ENCODE results near the gene MRPS27.

GRCh38 chr5:72237415-72237814 is 82.6 kb downstream of the MRPS27 start:
- TF ChIP-seq, protein P1, sequence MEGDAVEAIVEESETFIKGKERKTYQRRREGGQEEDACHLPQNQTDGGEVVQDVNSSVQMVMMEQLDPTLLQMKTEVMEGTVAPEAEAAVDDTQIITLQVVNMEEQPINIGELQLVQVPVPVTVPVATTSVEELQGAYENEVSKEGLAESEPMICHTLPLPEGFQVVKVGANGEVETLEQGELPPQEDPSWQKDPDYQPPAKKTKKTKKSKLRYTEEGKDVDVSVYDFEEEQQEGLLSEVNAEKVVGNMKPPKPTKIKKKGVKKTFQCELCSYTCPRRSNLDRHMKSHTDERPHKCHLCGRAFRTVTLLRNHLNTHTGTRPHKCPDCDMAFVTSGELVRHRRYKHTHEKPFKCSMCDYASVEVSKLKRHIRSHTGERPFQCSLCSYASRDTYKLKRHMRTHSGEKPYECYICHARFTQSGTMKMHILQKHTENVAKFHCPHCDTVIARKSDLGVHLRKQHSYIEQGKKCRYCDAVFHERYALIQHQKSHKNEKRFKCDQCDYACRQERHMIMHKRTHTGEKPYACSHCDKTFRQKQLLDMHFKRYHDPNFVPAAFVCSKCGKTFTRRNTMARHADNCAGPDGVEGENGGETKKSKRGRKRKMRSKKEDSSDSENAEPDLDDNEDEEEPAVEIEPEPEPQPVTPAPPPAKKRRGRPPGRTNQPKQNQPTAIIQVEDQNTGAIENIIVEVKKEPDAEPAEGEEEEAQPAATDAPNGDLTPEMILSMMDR (conservative IDR thresholded peaks at IDR 0.05; ENCODE audit: low read depth, low read length): no peak
- TF ChIP-seq POLR2A (IDR thresholded peaks at IDR 0.05; ENCODE audit: low read depth, low read length) (no peak), USF2 (IDR thresholded peaks at IDR 0.05; ENCODE audit: low read depth, low read length) (no peak), RAD21 (IDR thresholded peaks at IDR 0.05; ENCODE audit: low read length) (no peak), CHD1 (IDR thresholded peaks at IDR 0.05; ENCODE audit: low read depth, low read length) (no peak), RFX5 (IDR thresholded peaks at IDR 0.05; ENCODE audit: low read depth, low read length) (no peak), BHLHE40 (IDR thresholded peaks at IDR 0.05; ENCODE audit: low read depth, low read length) (no peak), SMC3 (IDR thresholded peaks at IDR 0.05; ENCODE audit: low read depth, low read length) (no peak)
